ENCODE results near the gene SSBP3.

Gene SSBP3

DNA sequence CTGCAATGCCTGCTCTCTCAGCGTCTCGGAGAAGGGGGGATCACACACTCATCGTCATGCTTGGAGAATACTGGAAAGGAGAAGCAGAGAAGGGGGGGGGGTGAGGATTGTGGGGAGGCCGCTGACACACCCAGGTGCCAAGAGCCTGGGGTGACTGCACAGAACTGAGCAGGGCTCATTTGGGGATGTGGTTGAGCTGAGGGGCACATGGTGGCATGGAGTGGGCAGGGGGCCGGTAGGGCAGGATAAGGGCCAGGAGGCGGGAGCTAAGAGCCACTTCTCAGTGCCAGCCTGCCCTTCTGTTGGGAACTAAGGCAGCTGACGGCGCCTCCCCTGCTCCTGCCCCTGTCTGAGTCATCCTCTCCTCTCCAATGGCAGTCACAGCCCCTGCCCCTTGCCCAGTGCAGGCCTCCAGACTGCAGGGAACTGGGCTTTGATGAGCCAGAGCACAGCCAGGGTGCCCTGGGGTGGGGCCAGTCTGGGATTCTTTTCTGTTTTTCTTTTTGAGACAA lies 179.0 kb downstream of the SSBP3 start:
- in situ Hi-C loops (cut with HindIII; ENCODE audit: low pct_unique_long_range_greater_than_20kb, low sequenced_read_pairs): no loop called here
- DNase-seq (ENCODE audit: low read depth in 1 of 2, low spot score in 1 of 2): no peak
- no peak for TF ChIP-seq JUND (IDR thresholded peaks at IDR 0.05; ENCODE audit: low read depth)

DNA sequence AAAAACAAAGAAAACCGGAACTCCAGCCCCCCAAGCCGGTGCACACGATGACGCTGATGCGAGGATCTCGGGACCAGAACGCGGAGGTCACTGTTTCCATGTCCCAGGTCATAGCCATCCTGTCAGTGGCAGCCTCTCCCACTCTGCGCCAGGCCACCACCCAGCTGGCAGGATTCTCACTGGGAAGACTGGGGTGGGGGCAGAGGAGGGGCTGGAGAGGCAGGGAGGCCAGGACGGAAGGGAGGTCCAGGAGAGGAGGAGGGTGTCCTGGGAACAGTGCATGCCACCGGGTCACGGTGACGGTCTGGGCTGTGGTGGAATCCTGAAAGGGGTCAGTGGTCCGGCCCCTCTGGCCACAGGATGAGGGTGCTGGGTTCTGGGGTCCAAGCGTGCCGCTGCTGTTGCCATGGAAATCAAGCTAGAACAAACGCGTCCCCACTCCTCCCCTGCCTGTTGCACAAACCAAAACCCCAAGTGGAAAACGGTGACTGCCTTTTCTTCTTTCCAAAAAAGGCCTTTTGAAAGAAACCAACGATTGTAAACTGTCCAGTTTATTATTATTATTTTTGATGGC lies 180.1 kb downstream of the SSBP3 start:
- TF ChIP-seq JUND (IDR thresholded peaks at IDR 0.05; ENCODE audit: low read depth): no peak
- in situ Hi-C loops (cut with HindIII; ENCODE audit: low pct_unique_long_range_greater_than_20kb, low sequenced_read_pairs): no loop called here
- no peak for DNase-seq (ENCODE audit: low read depth in 1 of 2, low spot score in 1 of 2)

DNA sequence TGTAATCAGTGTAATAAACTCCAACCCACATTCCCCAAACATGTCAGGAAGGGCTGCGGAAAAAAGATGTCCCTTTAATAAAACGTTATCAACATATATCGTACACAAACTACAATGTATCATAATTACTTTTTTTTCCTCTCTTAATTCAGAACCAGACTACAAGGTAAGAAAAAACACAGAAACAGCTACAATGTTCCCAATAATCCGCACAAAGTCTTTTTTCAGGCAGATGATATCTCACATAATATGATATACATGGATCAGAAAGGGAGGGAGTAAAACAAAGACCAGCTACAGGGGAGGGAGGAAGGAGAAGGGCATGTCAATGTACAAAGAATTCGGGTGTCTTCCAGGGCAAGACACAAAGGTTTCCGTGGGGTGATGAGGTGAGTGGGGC lies 180.8 kb downstream of the SSBP3 start:
- DNase-seq (ENCODE audit: low read depth in 1 of 2, low spot score in 1 of 2): no peak
- in situ Hi-C loops (cut with HindIII; ENCODE audit: low pct_unique_long_range_greater_than_20kb, low sequenced_read_pairs): no loop called here
- no peak for TF ChIP-seq JUND (IDR thresholded peaks at IDR 0.05; ENCODE audit: low read depth)

DNA sequence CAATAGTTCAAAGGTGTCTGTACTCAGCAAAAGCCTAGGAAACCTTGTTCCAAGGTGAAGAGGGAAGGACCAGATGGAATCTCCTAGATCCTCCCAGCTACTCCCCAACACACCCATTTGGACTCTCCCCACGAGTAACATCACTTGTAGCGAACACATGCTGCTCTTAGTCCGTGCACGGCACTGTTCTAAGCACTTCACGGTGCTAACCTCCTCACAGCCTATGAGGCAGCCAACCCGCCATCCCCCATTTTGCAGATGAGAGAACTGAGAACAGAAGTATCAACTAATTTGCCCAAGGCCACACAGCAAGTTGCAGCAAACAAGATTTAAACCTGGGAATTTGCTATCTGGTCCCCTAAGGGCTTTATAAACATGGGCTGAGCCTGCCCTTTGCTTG lies 182.0 kb downstream of the SSBP3 start:
- DNase-seq (ENCODE audit: low read depth in 1 of 2, low spot score in 1 of 2): no peak
- no peak for TF ChIP-seq JUND (IDR thresholded peaks at IDR 0.05; ENCODE audit: low read depth)
- in situ Hi-C loops (cut with HindIII; ENCODE audit: low pct_unique_long_range_greater_than_20kb, low sequenced_read_pairs): no loop called here

DNA sequence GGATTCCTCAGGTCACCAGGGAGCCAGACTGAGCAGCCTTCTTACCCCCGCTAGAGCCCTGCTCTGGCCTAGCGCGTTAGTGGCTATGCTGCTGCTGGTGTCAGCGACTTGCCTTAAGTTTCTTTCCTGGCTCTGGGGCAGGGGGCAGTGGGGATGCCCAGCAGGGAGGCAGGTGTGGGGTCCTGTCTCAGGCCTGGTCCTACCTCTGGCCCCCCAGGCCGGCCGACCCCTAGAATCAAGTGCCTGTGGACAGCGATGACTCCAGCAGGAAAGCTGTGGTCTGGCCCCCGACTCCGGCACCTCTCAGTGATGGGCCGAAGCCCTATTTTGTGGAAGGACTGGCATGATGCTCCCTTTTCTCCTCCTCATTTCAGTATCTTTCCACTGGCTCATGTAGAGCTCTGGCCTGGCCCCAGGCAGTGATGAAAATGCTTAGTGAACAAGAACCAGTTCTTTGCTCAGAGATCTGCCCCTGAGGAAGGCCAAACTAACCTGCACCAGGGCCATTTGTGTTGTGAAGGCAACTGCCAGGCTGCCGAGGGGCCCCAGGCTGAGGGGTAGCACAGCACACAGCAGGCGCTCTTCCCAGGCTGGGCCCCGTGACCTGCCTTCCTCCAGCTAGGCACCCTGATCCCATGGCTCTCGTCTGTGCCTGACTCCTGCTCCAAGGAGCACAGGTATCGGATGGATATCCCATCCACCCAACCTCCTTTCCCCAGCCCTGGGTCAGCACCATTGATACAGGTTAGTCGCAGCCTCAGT lies 182.6 kb downstream of the SSBP3 start:
- in situ Hi-C loops (cut with HindIII; ENCODE audit: low pct_unique_long_range_greater_than_20kb, low sequenced_read_pairs): no loop called here
- no peak for TF ChIP-seq JUND (IDR thresholded peaks at IDR 0.05; ENCODE audit: low read depth)
- DNase-seq (ENCODE audit: low read depth in 1 of 2, low spot score in 1 of 2): no peak

DNA sequence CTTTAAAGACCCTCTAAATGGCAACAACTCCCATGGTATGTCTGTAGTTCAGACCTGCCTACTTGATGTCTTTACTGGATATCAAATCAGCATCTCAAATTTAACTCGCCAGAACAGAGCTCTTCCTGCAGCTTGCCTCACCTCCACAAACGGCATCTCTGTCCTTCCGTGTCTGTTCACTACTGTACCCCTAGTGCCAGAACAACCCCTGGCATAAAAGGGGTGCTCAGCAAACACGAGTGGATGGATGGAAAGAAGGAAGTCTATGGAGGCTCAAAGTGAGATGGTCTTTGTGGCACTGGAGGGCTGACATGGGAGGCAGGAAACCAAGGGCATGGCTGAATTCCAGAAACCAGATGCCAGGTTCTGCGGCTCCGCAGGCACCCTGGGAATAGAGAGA lies 183.5 kb downstream of the SSBP3 start:
- in situ Hi-C loops (cut with HindIII; ENCODE audit: low pct_unique_long_range_greater_than_20kb, low sequenced_read_pairs): no loop called here
- no peak for TF ChIP-seq JUND (IDR thresholded peaks at IDR 0.05; ENCODE audit: low read depth)
- no peak for DNase-seq (ENCODE audit: low read depth in 1 of 2, low spot score in 1 of 2)

DNA sequence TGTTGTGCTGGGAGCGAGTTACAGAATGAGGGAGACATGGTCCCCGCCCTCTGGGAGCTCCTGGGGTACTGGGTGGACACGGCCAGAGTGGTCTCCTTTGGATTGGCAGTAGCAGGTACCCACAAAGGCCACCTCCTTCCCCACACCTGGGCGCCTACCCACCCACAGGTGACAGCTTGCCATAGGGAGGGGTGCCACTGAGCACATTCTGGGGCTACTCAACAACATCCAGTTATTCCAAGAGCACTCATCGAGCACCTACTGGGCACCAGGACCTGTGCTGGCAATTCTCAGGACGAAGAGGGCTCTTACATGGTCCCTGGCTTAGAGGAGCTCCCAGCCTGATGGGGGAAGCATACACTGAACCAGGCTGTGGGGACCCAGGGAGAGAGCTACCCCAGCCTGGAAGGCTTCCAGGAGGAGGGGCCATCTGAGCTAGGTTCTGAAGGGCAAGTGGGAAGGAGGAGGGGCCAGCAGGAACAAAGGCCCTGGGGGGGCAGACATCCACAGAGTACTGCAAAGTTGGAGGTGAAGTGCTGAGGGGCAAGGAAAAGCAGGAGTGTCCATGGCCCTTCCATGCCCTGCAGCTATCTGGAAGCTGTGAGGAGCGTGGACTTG lies 184.2 kb downstream of the SSBP3 start:
- in situ Hi-C loops (cut with HindIII; ENCODE audit: low pct_unique_long_range_greater_than_20kb, low sequenced_read_pairs): no loop called here
- no peak for DNase-seq (ENCODE audit: low read depth in 1 of 2, low spot score in 1 of 2)
- TF ChIP-seq JUND (IDR thresholded peaks at IDR 0.05; ENCODE audit: low read depth): no peak

DNA sequence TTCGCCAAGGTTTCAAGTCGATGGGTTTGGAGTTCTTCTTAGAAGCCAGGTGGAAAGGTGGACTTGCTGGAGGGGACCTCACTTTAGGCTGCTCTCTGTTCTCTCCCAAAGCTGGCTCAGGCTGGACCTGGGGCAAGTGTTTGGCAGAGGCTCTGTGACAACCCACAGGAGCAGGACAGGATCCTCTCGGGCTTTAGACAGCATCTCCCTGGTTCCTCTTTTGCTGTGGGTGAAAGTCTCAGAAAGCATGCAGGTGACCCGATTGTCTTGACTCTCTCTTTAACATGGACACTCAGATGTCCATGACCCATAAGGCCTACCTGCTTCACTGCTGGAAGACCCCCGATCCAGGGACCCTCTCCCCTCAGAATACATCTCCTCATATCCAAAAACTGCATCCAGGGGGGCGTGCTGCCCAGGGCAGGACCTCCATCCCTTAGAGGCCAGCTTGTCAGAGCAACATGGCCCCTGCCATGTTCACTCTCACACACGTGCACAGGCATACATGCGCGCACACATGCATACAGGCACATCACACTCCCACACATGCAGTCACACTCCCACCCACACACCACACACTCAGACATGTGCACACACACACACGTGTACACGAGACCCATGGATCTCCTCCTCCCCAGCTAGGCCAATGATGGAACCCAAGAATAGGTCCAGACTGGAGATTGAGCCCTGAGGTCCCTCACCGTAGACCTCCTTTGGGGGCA lies 184.9 kb downstream of the SSBP3 start:
- in situ Hi-C loops (cut with HindIII; ENCODE audit: low pct_unique_long_range_greater_than_20kb, low sequenced_read_pairs): no loop called here
- no peak for TF ChIP-seq JUND (IDR thresholded peaks at IDR 0.05; ENCODE audit: low read depth)
- DNase-seq (ENCODE audit: low read depth in 1 of 2, low spot score in 1 of 2): no peak

DNA sequence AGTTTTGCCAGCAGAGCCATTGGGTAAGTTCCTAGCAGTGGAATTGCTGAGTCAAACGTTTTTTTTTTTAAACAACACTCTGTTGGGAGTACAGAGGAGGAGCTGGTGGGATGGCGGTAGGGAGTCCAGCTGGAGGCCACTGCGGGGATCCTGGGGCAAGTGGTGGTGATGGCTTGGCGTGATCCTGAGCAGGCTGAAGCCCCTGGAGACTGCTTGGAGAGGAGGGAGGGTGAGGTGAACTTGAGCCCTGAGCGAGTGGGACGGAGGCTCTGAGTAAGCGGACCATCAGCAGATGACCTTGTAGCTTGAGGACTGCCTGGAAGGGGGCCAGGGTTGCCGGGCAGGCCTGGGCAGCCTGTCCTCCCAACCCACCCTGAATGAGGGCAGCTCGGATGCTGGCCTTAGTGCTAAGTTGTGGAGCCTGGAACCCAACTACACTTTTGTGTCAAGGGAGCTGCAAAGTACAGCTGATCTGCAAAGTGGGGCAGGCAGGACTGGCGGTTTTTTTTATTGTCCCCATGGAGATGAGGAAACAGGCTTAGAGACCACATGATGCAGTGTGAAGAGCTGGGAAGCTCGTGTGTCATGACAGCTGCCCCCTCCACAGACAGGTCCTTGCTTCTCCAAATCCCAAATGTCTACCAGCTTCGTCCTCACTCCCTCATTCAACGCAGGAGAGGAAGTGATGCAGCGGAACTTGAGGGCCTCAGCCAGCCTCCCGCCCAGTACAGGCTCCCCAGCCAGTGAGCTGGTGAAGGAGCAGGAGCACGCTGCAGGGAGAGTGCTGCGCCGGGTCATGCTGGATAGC lies 186.0 kb downstream of the SSBP3 start:
- in situ Hi-C loops (cut with HindIII; ENCODE audit: low pct_unique_long_range_greater_than_20kb, low sequenced_read_pairs): no loop called here
- no peak for DNase-seq (ENCODE audit: low read depth in 1 of 2, low spot score in 1 of 2)
- TF ChIP-seq JUND (IDR thresholded peaks at IDR 0.05; ENCODE audit: low read depth): no peak

DNA sequence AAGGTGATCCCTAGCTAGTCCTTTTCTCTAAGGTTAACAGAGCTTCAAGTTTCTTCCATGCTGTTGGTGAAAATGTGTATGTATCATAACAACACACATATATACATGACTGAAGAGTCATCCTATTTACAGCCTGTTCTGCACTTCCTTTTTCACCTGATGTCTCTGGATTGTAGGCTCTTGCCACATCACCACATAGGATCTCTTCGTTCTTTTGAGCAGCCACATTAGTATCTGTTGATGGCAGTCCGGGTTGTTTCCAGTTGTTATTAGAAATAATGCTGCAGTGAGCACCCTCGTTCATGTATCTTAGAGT lies 186.5 kb downstream of the SSBP3 start:
- DNase-seq (ENCODE audit: low read depth in 1 of 2, low spot score in 1 of 2): no peak
- no peak for TF ChIP-seq JUND (IDR thresholded peaks at IDR 0.05; ENCODE audit: low read depth)
- in situ Hi-C loops (cut with HindIII; ENCODE audit: low pct_unique_long_range_greater_than_20kb, low sequenced_read_pairs): no loop called here

DNA sequence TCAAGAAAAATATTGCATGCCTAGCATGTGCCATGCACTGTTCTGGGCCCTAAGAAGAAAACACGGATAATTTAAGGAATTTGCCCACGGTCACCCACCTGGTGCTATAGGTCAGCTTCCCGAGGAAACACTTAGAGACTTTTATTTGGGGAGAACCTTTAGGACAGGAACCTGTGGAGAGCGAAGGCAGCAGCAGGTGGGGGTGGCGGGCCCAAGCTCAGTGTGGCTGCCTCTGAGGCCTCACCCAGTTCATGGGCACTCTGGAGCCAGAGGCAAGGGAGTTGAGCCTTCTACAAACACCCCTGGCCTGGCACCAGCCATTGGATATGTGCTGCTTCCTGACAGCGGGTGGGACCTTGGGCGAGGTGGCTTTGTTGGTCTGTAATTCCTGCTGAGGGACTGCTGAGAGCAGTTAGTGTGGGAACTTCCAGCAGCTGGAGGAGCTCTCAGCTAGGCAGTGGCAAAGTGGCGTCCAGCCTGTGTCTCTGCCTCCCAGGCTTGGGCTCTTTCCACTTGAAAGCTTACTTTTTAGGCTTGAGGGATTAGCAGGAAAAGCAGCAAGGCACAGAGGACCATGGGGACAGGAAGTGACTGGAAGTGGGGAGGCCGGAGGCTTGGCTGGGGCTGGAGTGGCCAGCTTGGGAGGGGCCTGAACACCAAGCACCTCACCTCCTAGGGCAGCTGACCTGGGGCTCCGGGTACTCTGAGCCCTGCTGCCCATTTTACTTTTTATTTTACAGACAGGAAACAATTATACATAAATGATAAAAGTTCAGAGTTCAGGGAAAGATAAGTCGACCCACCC lies 187.1 kb downstream of the SSBP3 start:
- in situ Hi-C loops (cut with HindIII; ENCODE audit: low pct_unique_long_range_greater_than_20kb, low sequenced_read_pairs): no loop called here
- no peak for TF ChIP-seq JUND (IDR thresholded peaks at IDR 0.05; ENCODE audit: low read depth)
- no peak for DNase-seq (ENCODE audit: low read depth in 1 of 2, low spot score in 1 of 2)
